ENCODE measurements around the gene GBA3. TPM values are rescaled to one million over a fixed set of nuclear protein-coding genes. Genes with fewer than 3 reads are reported as not detected.

GBA3 gene
- not detected in 2 replicates for total RNA-seq (ENCODE audit: low replicate concordance)

DNA sequence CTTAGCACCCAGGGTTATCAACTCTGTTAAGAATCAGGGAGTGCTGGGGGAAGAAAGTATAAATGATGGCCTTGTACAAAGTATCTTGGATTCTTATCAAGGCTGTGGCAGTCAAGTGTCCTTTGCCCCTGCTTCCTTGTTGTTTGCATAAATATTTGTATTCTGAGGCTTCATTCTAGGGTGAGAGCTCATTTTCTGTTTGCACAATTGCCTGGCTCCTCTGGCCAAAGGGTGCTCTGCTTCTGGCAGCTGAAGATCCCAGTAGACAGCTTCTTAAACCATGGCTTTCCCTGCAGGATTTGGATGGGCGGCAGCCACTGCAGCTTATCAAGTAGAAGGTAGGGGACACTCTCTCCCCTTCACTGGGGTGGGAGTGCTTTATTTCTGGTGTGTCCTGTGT, at the start of gene GBA3:
Gene GBA3 (plus strand): TSS at position 202 of the 400 bp plus-strand sequence.

Other genes with a start within 250 kb of the GBA3 start
- 18.0 and 22.1 TPM in 2 replicates for gene ADGRA3, start 176.9 kb upstream of the GBA3 start, total RNA-seq (ENCODE audit: low replicate concordance)

Data from smooth muscle cell of the coronary artery (primary cell).